ENCODE measurements around the gene PPFIA3. TPM values are rescaled to one million over a fixed set of nuclear protein-coding genes. Genes with fewer than 3 reads are reported as not detected.

The PPFIA3 gene
- total and polyA plus RNA-seq, 2 of the 8 experiments (the other 6 are each of a cell fraction or from before 2014, with no cell fraction given), result 15.9 to 25.3 TPM

- peak; percentile 22; the same call in 1 of the 2 replicates for TF ChIP-seq CREB1 (IDR thresholded peaks at IDR 0.05)
- TF ChIP-seq BACH1 (IDR thresholded peaks at IDR 0.05; ENCODE audit: low read length), result no peak
- no peak for TF ChIP-seq E2F6 (IDR thresholded peaks at IDR 0.05)
- TF ChIP-seq KDM1A (IDR thresholded peaks at IDR 0.05; ENCODE audit: borderline replicate concordance, low read length), result no peak
- no peak for TF ChIP-seq NRF1 (IDR thresholded peaks at IDR 0.05; ENCODE audit: low read depth, low read length)
- TF ChIP-seq MAFK (IDR thresholded peaks at IDR 0.05; ENCODE audit: low read depth, low read length), result no peak
- TF ChIP-seq CHD2 (IDR thresholded peaks at IDR 0.05; ENCODE audit: low read length), result no peak
- TF ChIP-seq POLR2AphosphoS5 (IDR thresholded peaks at IDR 0.05; ENCODE audit: low read depth, low read length), result peak; percentile 46; the same call in 1 of the 2 replicates
- no peak for TF ChIP-seq CBX8 (IDR thresholded peaks at IDR 0.05; ENCODE audit: borderline replicate concordance, low read depth, low read length)
Measured at GRCh38 chr19:49097453-49098288, 21.7 kb upstream of the PPFIA3 start (continued).

Measured in H1 (cell line).